Measurements from ENCODE around the gene SND1.

Gene SND1

GRCh38 chr7:128045766-128046165 is 393.8 kb downstream of the SND1 start:
- no peaks in the 10 kb centered on the region for H3K9me3 ChIP-seq (ENCODE audit: control insufficient read depth, insufficient read depth, low read depth, low read length)
- no peak overlapping the region for H3K27ac ChIP-seq (ENCODE audit: extremely low read depth, low read depth, low read length)
- H3K4me1 ChIP-seq (ENCODE audit: control insufficient read depth, insufficient read depth, low read length) = no peaks in the 10 kb centered on the region
- ChIA-PET POLR2A (no interaction called here), CTCF (interaction anchor here (0.5 to 1.8 kb wide), 3 partner anchors 12 to 163 kb away, joined by 3 to 4 read pairs (median 3); no protein-coding TSS in a partner anchor)
- no peak for TF ChIP-seq ZSCAN5A (tag by site-specific recombination; IDR thresholded peaks at IDR 0.05)
- TF ChIP-seq PRDM10 (tag by site-specific recombination; IDR thresholded peaks at IDR 0.05) = no peak
- no peak for TF ChIP-seq IKZF3 (tag by site-specific recombination; IDR thresholded peaks at IDR 0.05)
- TF ChIP-seq ZBTB20 (tag by site-specific recombination; IDR thresholded peaks at IDR 0.05) = no peak
- TF ChIP-seq ZNF138 (tag by site-specific recombination; IDR thresholded peaks at IDR 0.05; ENCODE audit: borderline replicate concordance) = no peak
- TF ChIP-seq ZNF398 (tag by site-specific recombination; IDR thresholded peaks at IDR 0.05) = no peak
- no peak for TF ChIP-seq ZSCAN23 (tag by site-specific recombination; IDR thresholded peaks at IDR 0.05)
- no peak for TF ChIP-seq ZNF311 (tag by site-specific recombination; IDR thresholded peaks at IDR 0.05; ENCODE audit: borderline replicate concordance)
- TF ChIP-seq ZNF701 (tag by site-specific recombination; IDR thresholded peaks at IDR 0.05) = no peak
- no peak for TF ChIP-seq ZNF433 (tag by site-specific recombination; IDR thresholded peaks at IDR 0.05; ENCODE audit: low read depth)
- TF ChIP-seq ZNF274 (IDR thresholded peaks at IDR 0.05; ENCODE audit: low read length) = no peak
- no peak for TF ChIP-seq ZNF274 (tag by site-specific recombination; IDR thresholded peaks at IDR 0.05; ENCODE audit: borderline replicate concordance)
- no peak for TF ChIP-seq ZEB2 (tag by site-specific recombination; IDR thresholded peaks at IDR 0.05)
- TF ChIP-seq ZNF555 (tag by site-specific recombination; conservative IDR thresholded peaks at IDR 0.05) = no peak
- TF ChIP-seq ZNF175 (tag by site-specific recombination; IDR thresholded peaks at IDR 0.05) = no peak
- TF ChIP-seq KLF1 (tag by site-specific recombination; IDR thresholded peaks at IDR 0.05) = no peak
- TF ChIP-seq ZNF211 (tag by site-specific recombination; IDR thresholded peaks at IDR 0.05; ENCODE audit: low read depth) = no peak
- TF ChIP-seq ZNF394 (tag by site-specific recombination; IDR thresholded peaks at IDR 0.05; ENCODE audit: borderline replicate concordance) = no peak
- TF ChIP-seq AEBP2 (tag by site-specific recombination; IDR thresholded peaks at IDR 0.05; ENCODE audit: borderline replicate concordance) = no peak
- TF ChIP-seq SP3 (tag by site-specific recombination; IDR thresholded peaks at IDR 0.05) = no peak
- no peak for TF ChIP-seq YY2 (tag by site-specific recombination; IDR thresholded peaks at IDR 0.05)
- H3K4me3 ChIP-seq (ENCODE audit: low read depth, low read length) = no peak overlapping the region
- no peaks in the 10 kb centered on the region for H3K36me3 ChIP-seq (ENCODE audit: control insufficient read depth in 2 of 2, insufficient read depth in 1 of 2, low read length in 2 of 2)
